GM12878 (cell line): ENCODE measurements around the gene PRDM1.

ENCODE experiments used
- ASH2L ChIP-seq: fragments of 300-600, 200-600 bp; sonication (generic); IDR thresholded peaks from 2 replicates; pipeline ENCODE4 v1.6.1; 2017; ENCODE audit warnings: low read depth, mild to moderate bottlenecking, borderline replicate concordance
- ATF3 ChIP-seq: IDR thresholded peaks from 2 replicates; pipeline ENCODE4 v1.6.1; 2011; ENCODE audit warnings: low read depth, mild to moderate bottlenecking, low read length, moderate library complexity, borderline replicate concordance; ENCODE audit errors: extremely low read depth
- BCL11A ChIP-seq: IDR thresholded peaks from 2 replicates; pipeline ENCODE4 v1.6.1; 2011; ENCODE audit warnings: low read depth, low read length
- BCLAF1 ChIP-seq: fragments of 450-650 bp; IDR thresholded peaks from 2 replicates; pipeline ENCODE4 v1.6.1; 2017; ENCODE audit warnings: antibody characterized with exemption, mild to moderate bottlenecking, moderate library complexity
- CHD1 ChIP-seq: IDR thresholded peaks from 2 replicates; pipeline ENCODE4 v1.6.1; 2012; ENCODE audit warnings: low read depth, low read length, improper control_type of control experiment
- CHD2 ChIP-seq: IDR thresholded peaks from 2 replicates; pipeline ENCODE4 v1.6.1; 2011; ENCODE audit warnings: low read depth, low read length, improper control_type of control experiment, borderline replicate concordance
- CREB1 ChIP-seq: IDR thresholded peaks from 2 replicates; pipeline ENCODE4 v1.6.1; 2012; ENCODE audit warnings: low read depth, mild to moderate bottlenecking, inconsistent platforms
- CTCF ChIP-seq, 3 experiments: IDR thresholded peaks in 2 of 3; conservative IDR thresholded peaks in 1 of 3; 2 replicates each; pipeline ENCODE4 v1.5.1; 2011; ENCODE audit warnings: low read depth in 3 of 3, low read length in 3 of 3, mild to moderate bottlenecking in 3 of 3, control low read depth in 2 of 3, moderate library complexity in 2 of 3, inconsistent platforms in 1 of 3, mixed read lengths in 1 of 3; ENCODE audit not compliant: control insufficient read depth in 2 of 3, insufficient read depth in 1 of 3; ENCODE audit errors: extremely low read depth in 1 of 3
- EP300 ChIP-seq, 2 experiments: fragments of 150-350 bp in 1 of 2; IDR thresholded peaks; 2 replicates each; pipeline ENCODE4 v1.6.1; 2011 to 2012; ENCODE audit warnings: low read depth in 2 of 2, low read length in 2 of 2, borderline replicate concordance in 1 of 2, improper control_type of control experiment in 1 of 2, inconsistent platforms in 1 of 2; ENCODE audit not compliant: control insufficient read depth in 1 of 2
- EZH2 ChIP-seq: IDR thresholded peaks from 2 replicates; pipeline ENCODE4 v1.6.1; 2012; ENCODE audit warnings: low read depth, mild to moderate bottlenecking, control low read depth, inconsistent platforms, low read length, borderline replicate concordance; ENCODE audit not compliant: control insufficient read depth
- POLR2AphosphoS5 ChIP-seq: IDR thresholded peaks from 2 replicates; pipeline ENCODE4 v1.6.1; 2011; ENCODE audit warnings: mild to moderate bottlenecking, low read length, inconsistent platforms
- RAD21 ChIP-seq: IDR thresholded peaks from 2 replicates; pipeline ENCODE4 v1.6.1; 2011; ENCODE audit warnings: mild to moderate bottlenecking, low read depth, low read length, moderate library complexity; ENCODE audit not compliant: insufficient read depth
- REST ChIP-seq: IDR thresholded peaks from 2 replicates; pipeline ENCODE4 v1.6.1; 2012; ENCODE audit warnings: mild to moderate bottlenecking, low read depth, low read length

- TF ChIP-seq EZH2 (no peak), CHD1 (no peak), CHD2 (no peak), BCLAF1 (no peak), RAD21 (no peak), EP300 (IDR thresholded peaks at IDR 0.05; ENCODE audit: borderline replicate concordance in 1 of 2, control insufficient read depth in 1 of 2, low read depth in 2 of 2, low read length in 2 of 2) (no peak), CTCF (IDR thresholded peaks at IDR 0.05 in 2 of 3, conservative IDR thresholded peaks at IDR 0.05 in 1 of 3; ENCODE audit: control insufficient read depth in 2 of 3, extremely low read depth in 1 of 3, insufficient read depth in 1 of 3, low read depth in 3 of 3, low read length in 3 of 3) (no peak), CREB1 (no peak), ASH2L (no peak), ATF3 (no peak), BCL11A (no peak), REST (no peak), POLR2AphosphoS5 (no peak)
These were observed 996 bp upstream of the PRDM1 start for GRCh38 chr6:106084989-106085691.
